NCI-H1930 (cell line): ENCODE data around the gene MIA.
A peak's percentile ranks its signal among the peaks of the same experiment; 100 is the strongest.
"Not testable (repeated sequence)": the region's sequence is repeated elsewhere in the genome, so short reads cannot be mapped to it uniquely, and the experiment has no call there.

Experiments used
- DNase-seq, 2 experiments: peaks; one replicate each; lab custom pipeline; 2025; lab: John Stamatoyannopoulos, UW

The MIA gene

DNA sequence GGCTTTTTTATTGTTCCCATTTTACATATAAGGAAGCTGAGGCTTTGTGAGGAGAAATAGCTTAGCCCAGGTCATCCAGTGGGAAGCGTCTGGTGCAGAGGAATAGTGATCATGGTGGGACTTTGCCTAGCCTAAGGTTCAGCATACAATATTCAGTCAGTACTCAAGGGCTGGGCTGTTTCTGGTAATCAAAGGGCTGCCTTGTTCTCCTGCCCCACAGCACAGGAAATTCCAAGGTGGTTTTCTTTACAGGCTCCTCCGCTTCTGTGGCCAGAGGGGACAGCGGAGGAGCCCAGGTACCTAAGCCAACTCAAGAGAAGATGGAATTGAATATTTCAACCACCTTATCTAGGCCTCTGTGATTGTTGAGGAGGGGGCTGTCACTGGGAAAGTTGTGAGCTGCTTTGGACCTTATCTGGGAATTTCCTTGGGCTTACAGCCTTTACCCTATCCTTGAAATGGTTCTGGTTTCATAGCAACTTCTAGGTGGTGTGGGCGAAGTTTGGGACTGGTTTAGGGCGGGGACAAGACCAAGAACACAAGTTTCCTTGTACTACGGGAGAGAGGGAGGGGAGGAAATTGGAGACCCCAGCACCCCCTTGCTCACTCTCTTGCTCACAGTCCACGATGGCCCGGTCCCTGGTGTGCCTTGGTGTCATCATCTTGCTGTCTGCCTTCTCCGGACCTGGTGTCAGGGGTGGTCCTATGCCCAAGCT, at the start of gene MIA:
Gene MIA (plus strand): TSS at position 606 of the 716 bp plus-strand sequence. CDS start 22 bp downstream, at position 628.
- DNase-seq, result no peak

DNA sequence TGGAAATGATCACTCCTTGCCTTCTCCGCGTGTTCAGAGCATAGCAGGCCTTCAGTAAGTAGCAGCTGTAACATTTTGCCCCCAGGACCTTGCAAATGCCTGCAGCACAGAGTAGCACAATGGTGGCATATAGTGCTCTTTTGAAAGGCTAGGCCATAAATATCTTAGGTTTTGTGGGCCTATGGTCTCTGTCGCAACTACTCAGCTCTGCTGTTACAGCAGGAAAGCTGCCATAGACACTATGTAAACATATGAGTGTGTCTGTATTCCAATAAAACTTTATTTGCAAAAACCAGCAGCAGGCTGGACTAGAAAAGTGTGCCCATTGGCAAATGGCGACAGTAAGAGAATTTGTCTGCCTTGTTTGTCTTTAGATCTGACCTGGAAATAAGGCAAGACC, 49.0 kb upstream of the MIA start:
- DNase-seq, result no peak

GRCh38 chr19:40730065-40730464, 45.3 kb upstream of the MIA start:
- DNase-seq, result not testable (repeated sequence)

DNA sequence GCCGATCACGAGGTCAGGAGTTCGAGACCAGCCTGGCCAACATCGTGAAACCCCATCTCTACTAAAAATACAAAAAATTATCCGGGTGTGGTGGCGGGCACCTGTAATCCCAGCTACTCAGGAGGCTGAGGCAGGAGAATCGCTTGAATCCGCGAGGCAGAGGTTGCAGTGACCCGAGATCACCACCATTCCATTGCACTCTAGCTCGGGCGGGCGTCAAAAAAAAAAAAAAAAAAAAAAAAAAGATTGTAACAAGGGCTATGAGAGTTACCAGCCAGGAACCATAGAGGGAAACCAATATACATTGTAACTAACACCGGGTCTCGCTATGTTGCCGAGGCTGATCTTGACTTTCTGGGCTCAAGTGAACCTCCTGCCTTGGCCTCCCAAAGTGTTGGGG, 43.0 kb upstream of the MIA start:
- DNase-seq, result not testable (repeated sequence)

DNA sequence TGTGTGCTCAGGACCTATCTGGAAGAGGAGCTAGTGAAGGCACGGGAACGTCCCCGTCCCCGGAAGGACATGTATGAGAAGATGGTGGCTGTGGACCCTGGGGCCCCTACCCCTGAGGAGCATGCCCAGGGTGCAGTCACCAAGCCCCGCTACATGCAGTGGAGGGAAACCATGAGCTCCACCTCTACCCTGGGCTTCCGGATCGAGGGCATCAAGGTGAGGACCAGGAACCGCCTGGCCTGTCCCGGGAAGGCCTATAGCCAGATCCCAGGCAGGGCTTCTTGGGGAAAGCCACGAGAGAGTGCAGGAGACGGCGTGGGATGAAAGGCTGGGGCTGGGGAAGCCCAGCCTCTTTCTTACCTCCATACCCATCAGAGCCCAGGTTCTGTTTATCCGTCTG, 42.2 kb upstream of the MIA start:
- no peak for DNase-seq

DNA sequence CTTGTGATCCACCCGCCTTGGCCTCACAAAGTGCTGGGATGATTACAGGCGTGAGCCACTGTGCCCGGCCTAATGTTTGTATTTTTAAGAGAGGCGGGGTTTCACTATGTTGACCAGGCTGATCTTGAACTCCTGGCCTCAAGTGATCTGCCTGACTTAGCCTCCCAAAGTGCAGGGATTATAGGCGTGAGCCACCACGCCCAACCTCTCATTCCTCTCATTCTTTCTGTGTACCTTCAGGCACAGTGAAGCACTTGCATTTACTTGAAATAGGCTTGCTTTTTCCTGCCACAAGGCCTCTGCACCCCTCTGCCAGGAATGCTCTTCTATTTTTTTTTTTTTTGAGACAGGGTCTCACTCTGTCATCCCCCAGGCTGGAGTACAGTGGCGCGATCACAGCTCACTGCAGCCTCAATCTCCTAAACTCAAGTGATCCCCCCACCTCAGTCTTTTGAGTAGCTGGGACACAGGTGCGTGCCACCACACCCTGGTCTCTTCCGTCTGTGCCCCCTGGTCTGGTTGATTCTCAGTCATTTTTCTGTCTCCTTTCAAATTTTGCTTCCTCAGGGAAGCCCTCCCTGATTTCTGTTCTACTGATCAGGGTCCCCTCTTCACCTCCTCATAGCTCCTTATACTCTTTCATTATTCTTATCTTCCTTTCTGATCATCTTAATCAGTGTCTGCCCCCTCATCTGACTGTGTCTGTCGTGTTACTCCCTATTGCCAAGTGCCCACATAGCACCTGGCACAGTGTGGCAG, 40.1 kb upstream of the MIA start:
- DNase-seq, result no peak

DNA sequence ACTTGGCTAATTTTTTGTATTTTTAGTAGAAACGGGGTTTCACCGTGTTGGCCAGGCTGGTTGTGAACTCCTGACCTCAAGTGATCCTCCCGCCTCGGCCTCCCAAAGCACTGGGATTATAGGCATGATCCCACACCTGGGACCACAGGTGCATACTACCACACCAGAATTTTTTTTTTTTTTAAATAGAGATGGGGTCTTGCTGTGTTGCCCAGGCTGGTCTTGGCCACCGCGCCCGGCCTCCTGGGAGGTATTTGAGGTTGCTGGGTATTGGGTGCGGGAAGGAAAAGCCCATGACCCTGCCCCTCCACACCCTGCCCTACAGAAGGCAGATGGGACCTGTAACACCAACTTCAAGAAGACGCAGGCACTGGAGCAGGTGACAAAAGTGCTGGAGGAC, 38.7 kb upstream of the MIA start:
- no peak for DNase-seq

GRCh38 chr19:40737102-40737644, 38.1 kb upstream of the MIA start:
- DNase-seq, result no peak

DNA sequence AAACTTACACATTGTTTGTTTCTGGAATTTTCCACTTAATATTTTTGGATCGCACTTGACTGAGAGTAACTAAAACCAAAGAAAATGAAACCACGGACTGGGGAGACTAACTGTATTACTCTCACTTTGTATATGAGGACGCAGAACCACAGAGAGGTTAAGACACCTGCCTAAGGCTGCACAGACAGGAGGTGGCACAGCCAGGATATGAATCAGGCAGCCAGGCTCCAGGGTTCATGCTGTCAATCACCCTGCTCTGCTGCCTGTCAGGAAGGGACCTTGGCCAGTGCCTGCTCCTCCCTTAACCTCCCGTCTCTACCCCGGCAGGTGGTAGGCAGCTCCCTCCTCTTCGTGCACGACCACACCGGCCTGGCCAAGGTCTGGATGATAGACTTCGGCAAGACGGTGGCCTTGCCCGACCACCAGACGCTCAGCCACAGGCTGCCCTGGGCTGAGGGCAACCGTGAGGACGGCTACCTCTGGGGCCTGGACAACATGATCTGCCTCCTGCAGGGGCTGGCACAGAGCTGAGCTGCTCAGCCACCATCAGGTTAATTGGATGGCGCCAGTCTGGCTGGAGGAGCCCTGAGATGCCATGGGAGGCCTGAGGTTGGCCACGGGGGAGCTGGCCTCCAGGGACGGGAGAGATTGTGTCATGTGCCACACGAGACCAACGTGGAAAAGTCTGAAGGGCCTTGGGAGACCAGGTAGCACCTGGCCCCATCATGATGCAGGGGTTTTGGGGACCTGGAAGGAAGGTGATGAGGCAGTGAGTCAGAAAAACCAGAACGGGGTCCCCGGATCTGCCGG, 36.1 kb upstream of the MIA start:
- no peak for DNase-seq

GRCh38 chr19:40739871-40740703, 35.2 kb upstream of the MIA start:
- DNase-seq, result no peak

- no peak for DNase-seq
Measured at GRCh38 chr19:40740747-40741146, 34.6 kb upstream of the MIA start.

DNA sequence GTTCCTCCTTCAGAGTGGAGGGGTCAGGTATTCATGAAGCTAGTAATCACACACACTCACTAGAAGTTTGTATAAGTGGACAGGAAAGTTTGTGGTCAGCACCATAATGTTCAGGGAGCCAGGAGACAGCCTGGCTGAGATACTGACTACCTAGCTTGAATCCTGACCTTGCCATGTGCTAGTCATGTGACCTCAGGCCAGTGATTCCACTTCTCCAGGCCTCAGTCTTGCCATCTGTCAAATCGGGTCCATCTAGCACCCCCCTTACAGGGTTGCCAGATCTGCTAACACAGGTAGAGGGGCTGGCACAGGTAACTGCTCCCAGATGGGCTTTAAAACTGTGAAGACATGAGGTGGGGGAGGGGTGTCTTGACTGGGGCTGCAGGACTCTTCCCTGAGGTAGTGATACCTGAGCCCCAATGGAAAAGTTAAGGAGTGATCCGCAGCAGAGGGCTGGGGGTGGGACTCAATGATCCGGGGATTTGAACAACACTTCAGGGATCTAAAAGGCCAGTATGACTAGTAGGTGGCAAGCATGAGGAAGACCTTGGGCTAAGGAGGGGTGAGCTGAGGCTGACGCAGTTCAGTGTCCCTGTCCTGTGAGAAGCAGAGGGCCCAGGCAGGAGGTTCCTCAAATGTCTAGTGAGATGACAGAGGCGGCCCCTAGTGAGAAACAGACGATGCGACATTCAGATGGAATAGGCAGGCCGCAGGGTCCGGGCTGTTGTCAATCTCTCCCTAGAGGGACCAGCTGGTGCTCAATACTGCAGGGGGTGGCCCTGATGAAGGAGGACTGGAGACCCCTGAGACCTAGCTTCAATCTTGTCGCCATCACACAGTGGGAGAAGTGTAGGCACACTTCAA, 33.6 kb upstream of the MIA start:
- no peak for DNase-seq

GRCh38 chr19:40742477-40742876, 32.8 kb upstream of the MIA start:
- DNase-seq, result no peak

DNA sequence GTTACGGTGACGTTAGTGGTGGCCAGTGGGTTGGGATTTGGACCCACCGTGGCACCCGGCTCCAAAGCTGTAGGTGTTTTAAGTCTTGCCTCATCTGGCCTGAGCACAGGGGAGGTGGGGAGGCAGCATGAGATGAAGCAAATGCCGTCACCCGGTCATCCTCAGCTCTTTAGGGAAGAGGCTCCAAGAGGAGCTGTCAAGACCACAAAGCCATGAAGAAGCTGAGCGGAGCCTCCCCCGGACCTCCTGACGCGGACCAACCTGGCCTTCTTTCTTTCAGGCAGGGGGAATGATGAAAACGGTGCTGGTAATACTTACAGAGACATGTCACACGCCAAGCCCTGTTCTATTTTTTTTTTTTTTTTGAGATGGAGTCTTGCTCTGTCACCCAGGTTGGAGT, 32.4 kb upstream of the MIA start:
- no peak for DNase-seq

DNA sequence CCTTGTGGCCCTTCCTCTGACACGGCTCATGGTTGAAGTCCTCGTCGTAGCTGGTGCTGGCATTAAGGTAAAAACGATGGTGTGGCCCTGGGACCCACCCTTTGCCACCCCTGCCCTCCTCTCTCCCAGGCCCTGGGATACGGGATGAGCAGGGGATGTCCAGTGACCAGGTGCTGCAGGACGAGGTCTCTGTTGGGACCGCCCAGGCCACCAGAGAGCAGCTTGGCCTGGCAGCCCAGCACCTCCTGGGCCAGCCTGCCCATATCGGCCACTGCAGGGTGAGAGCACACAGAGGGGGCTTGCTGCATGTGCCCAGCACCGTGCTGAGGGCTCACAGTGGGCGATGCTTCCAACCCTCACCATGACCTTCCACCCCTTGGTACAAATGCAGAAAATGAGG, 31.4 kb upstream of the MIA start:
- DNase-seq, result no peak

DNA sequence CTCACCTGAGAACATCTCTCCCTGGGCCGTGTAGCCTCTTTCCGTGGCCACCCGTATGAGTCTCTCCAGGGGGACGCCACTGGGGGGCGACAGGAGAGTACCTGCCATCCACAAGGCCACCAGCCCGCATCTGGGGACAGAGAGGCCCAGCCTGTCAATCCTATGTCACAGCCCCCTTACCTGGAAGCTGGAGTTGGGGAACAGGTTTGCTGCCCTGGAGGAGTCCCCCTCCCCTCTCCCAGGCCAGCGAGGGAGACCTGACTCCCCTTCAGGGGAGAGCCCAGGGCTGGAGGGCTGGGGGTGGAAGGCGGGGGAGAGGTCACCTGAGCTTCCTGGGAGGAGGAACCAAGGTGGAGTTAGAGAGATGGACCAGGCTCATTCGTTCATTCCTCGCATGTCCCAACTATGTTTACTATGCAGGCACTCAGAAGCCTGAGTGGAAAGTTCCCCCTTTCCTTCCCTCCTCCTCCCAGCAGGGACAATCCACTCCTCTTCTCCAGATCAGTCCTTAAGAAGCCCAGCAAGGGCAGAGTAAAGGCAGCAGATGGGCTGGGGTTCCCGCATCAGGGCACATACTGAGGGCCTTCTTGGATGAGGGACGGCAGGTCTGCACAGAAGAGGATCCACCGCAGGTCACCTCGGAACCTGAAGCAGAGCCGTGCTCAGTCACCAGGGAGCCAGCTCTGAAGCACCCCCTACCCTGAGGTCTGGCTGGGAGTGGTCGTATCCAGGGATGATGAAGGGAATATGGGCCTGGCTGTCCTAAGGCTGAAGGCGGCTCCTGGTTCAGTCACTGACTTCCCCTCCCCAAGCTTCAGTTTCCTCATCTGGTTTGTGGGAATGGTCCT, 30.5 kb upstream of the MIA start:
- DNase-seq, result no peak

DNA sequence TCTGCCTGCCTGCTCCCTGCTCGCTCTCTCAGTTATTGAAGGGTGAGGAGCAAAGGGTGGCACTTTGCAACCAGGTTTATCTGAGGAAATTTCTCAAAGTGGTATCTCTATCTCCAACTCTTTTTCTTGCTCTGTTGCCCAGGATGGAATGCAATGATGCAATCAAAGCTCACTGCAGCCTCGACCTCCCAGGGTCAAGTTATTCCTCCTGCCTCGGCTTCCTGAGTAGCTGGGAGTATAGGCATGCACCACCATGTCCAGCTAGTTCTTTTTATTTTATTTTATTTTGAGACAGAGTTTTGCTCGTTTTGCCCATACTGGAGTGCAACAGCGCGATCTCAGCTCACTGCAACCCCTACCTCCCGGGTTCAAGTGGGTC, 29.9 kb upstream of the MIA start:
- no peak for DNase-seq

- no peak for DNase-seq
Measured at GRCh38 chr19:40747536-40747935, 27.8 kb upstream of the MIA start.

- DNase-seq, result peak; percentile 100
Measured at GRCh38 chr19:40750058-40750873, 25.1 kb upstream of the MIA start, which contains the start of gene ACTMAP. TSS of gene ACTMAP (minus strand) at chr19:40750477. CDS start at chr19:40749803, 674 bp downstream.
